PC-9 (cell line): ENCODE measurements around the gene ETV4. TPM values are rescaled to one million over a fixed set of nuclear protein-coding genes. Genes with fewer than 3 reads are reported as not detected.
A peak's percentile ranks its signal among the peaks of the same experiment; 100 is the strongest.

Source experiments
- BruUV-seq: library from RNA; stranded (reverse); fragments of 400-500 nt; replicated peaks from 2 replicates; lab custom pipeline; 2021; lab: Mats Ljungman, UMichigan
- CTCF ChIA-PET: fragments of 300-600 bp; sonication (Branson Sonifier 250); formaldehyde crosslinking; loops from one replicate; lab custom pipeline; 2022; ENCODE audit warnings: antibody characterized with exemption; lab: Charles Lee
- POLR2A ChIA-PET: fragments of 300-600 bp; sonication (Branson Sonifier 250); formaldehyde crosslinking; loops from one replicate; lab custom pipeline; 2022; ENCODE audit warnings: antibody characterized with exemption; ENCODE audit not compliant: unreplicated experiment; lab: Charles Lee
- DNase-seq, 2 experiments: peaks; one replicate each; pipeline versions ENCODE4 v3.0.0 to v3.0.0-alpha.2; 2015 to 2022; ENCODE audit warnings: mixed read lengths in 1 of 2
- H2AFZ ChIP-seq: fragments of 200-600 bp; sonication (generic); 2 replicates; pipeline ENCODE4 v1.8.1; 2017; ENCODE audit warnings: antibody characterized with exemption
- H3F3A ChIP-seq: fragments of 200-600 bp; sonication (generic); 2 replicates; pipeline ENCODE4 v1.8.1; 2017; ENCODE audit warnings: antibody characterized with exemption, mild to moderate bottlenecking, low read depth; ENCODE audit not compliant: insufficient read depth
- H3K27ac ChIP-seq: fragments of 200-600 bp; sonication (generic); 2 replicates; pipeline ENCODE4 v1.6.1; 2016; ENCODE audit warnings: mixed run types
- H3K27me3 ChIP-seq: fragments of 200-600 bp; sonication (generic); 2 replicates; pipeline ENCODE4 v1.6.1; 2016; ENCODE audit warnings: low read depth, mixed run types; ENCODE audit not compliant: insufficient read depth
- H3K36me3 ChIP-seq: fragments of 200-600 bp; sonication (generic); 2 replicates; pipeline ENCODE4 v1.6.1; 2016; ENCODE audit warnings: low read depth, mixed run types
- H3K4me1 ChIP-seq: fragments of 200-600 bp; sonication (generic); replicated peaks from 2 replicates; pipeline ENCODE4 v1.6.1; 2016; ENCODE audit warnings: mixed run types; ENCODE audit not compliant: insufficient read depth
- H3K4me2 ChIP-seq: fragments of 200-600 bp; sonication (generic); 2 replicates; pipeline ENCODE4 v1.6.1; 2017; ENCODE audit warnings: mixed run types
- H3K4me3 ChIP-seq: fragments of 200-600 bp; sonication (generic); 2 replicates; pipeline ENCODE4 v1.6.1; 2016; ENCODE audit warnings: mixed run types
- H3K79me2 ChIP-seq: fragments of 200-600 bp; sonication (generic); 2 replicates; pipeline ENCODE4 v1.6.1; 2017; ENCODE audit warnings: low read depth, mixed run types
- H3K9me2 ChIP-seq: fragments of 200-600 bp; sonication (generic); 2 replicates; pipeline ENCODE4 v1.8.1; 2017; ENCODE audit warnings: mild to moderate bottlenecking; ENCODE audit not compliant: insufficient read depth
- H3K9me3 ChIP-seq: fragments of 200-600 bp; sonication (generic); 2 replicates; pipeline ENCODE4 v1.8.1; 2016; ENCODE audit warnings: low read depth; ENCODE audit not compliant: insufficient read depth
- H4K20me1 ChIP-seq: fragments of 200-600 bp; sonication (generic); 2 replicates; pipeline ENCODE4 v1.8.1; 2017; ENCODE audit not compliant: insufficient read depth
- CTCF ChIP-seq: fragments of 200-600 bp; sonication (generic); conservative IDR thresholded peaks from 2 replicates; pipeline ENCODE4 v1.6.1; 2017; ENCODE audit warnings: mixed run types, antibody characterized with exemption, mild to moderate bottlenecking, moderate library complexity
- EZH2 ChIP-seq: fragments of 200-600 bp; sonication (generic); IDR thresholded peaks from 2 replicates; pipeline ENCODE4 v1.8.0; 2017; ENCODE audit warnings: antibody characterized with exemption, low read depth
- intact Hi-C: fragments of 100-400 bp; cut with micrococcal nuclease; formaldehyde crosslinking; loops from one replicate; pipeline ENCODE4 v1.10.0; 2022; ENCODE audit not compliant: unreplicated experiment
- total RNA-seq: library from RNA; stranded (reverse); gene quantifications from 2 replicates; pipeline ENCODE4 v1.2.3, GENCODE V29; 2021

ETV4 gene
- total RNA-seq, 1 experiment from 2014 or later, result 84.2 TPM

- no TSS peak for BruUV-seq
- no peak overlapping the region for H3K4me2 ChIP-seq
Measured at GRCh38 chr17:43558805-43559160, 12.6 kb upstream of the ETV4 start.

GRCh38 chr17:43556292-43556691, 10.2 kb upstream of the ETV4 start:
- Histone ChIP-seq H3K27me3 (no peaks in the 10 kb centered on the region), H2AFZ (peak overlapping the region; percentile 58; the same call in 1 of the 2 replicates), H3K9me2 (no peaks in the 10 kb centered on the region), H3F3A (peaks cover 15% of the 10 kb centered on the region; the same call in 1 of the 2 replicates), H3K27ac (peak overlapping the region; percentile 81), H3K4me2 (peak overlapping the region; percentile 61), H3K79me2 (no peaks in the 10 kb centered on the region), H3K4me3 (peak overlapping the region; percentile 30; the same call in 1 of the 2 replicates), H4K20me1 (no peaks in the 10 kb centered on the region), H3K36me3 (no peaks in the 10 kb centered on the region), H3K9me3 (no peaks in the 10 kb centered on the region), H3K4me1 (peaks cover 25% of the 10 kb centered on the region)
- POLR2A ChIA-PET, result interaction anchor here (0.5 to 0.6 kb wide), 3 partner anchors 14 to 758 kb away, joined by 3 to 10 read pairs (median 7); partner anchors contain the start of genes CNTD1 and COA3
- intact Hi-C loops, result no loop called here
- TF ChIP-seq EZH2 (no peak), CTCF (no peak)
- DNase-seq, result peak; percentile 76 to 91
- no TSS peak for BruUV-seq
- CTCF ChIA-PET, result interaction anchor here (0.6 kb wide), 4 partner anchors 13 to 107 kb away, joined by 3 to 13 read pairs (median 6); no protein-coding TSS in a partner anchor

More at GRCh38 chr17:43558805-43559160, 12.6 kb upstream of the ETV4 start:
- TF ChIP-seq CTCF (no peak), EZH2 (no peak)
- H2AFZ ChIP-seq, result no peak overlapping the region
- H4K20me1 ChIP-seq, result no peaks in the 10 kb centered on the region
- no peaks in the 10 kb centered on the region for H3K27me3 ChIP-seq
- peaks cover 15% of the 10 kb centered on the region; the same call in 1 of the 2 replicates for H3F3A ChIP-seq
- ChIA-PET POLR2A (no interaction called here), CTCF (no interaction called here)
- H3K36me3 ChIP-seq, result no peaks in the 10 kb centered on the region
- H3K9me2 ChIP-seq, result no peaks in the 10 kb centered on the region
- DNase-seq, result no peak
- no peak overlapping the region for H3K4me3 ChIP-seq
- intact Hi-C loops, result no loop called here
- peaks cover 25% of the 10 kb centered on the region for H3K4me1 ChIP-seq
- H3K27ac ChIP-seq, result no peak overlapping the region
- no peaks in the 10 kb centered on the region for H3K9me3 ChIP-seq
- H3K79me2 ChIP-seq, result no peaks in the 10 kb centered on the region

GRCh38 chr17:43554857-43555256, 8.7 kb upstream of the ETV4 start:
- no peak for DNase-seq
- H3F3A ChIP-seq, result peaks cover 15% of the 10 kb centered on the region; the same call in 1 of the 2 replicates
- intact Hi-C loops, result no loop called here
- ChIA-PET POLR2A (no interaction called here), CTCF (no interaction called here)
- H3K4me2 ChIP-seq, result no peak overlapping the region
- H3K36me3 ChIP-seq, result no peaks in the 10 kb centered on the region
- no peak overlapping the region for H3K4me3 ChIP-seq
- H3K79me2 ChIP-seq, result no peaks in the 10 kb centered on the region
- H4K20me1 ChIP-seq, result no peaks in the 10 kb centered on the region
- TF ChIP-seq CTCF (no peak), EZH2 (no peak)
- no peaks in the 10 kb centered on the region for H3K9me2 ChIP-seq
- H3K27ac ChIP-seq, result peak overlapping the region; percentile 81; the same call in 1 of the 2 replicates
- no peaks in the 10 kb centered on the region for H3K9me3 ChIP-seq
- no peaks in the 10 kb centered on the region for H3K27me3 ChIP-seq
- H2AFZ ChIP-seq, result no peak overlapping the region
- no TSS peak for BruUV-seq
- peaks cover 25% of the 10 kb centered on the region for H3K4me1 ChIP-seq
